PC-3 (cell line): ENCODE data around the gene FAU.

Source experiments
- EZH2 ChIP-seq: fragments of 300-600 bp; sonication (generic); IDR thresholded peaks from one replicate; pipeline ENCODE4 v1.6.1; 2017; ENCODE audit warnings: antibody characterized with exemption, mild to moderate bottlenecking, low read length; ENCODE audit not compliant: unreplicated experiment
- TF ChIP-seq, protein P1 (sequence below): fragments of 300-600 bp; sonication (generic); conservative IDR thresholded peaks from 2 replicates; pipeline ENCODE4 v1.5.1; 2017; ENCODE audit warnings: antibody characterized with exemption, low read depth, mild to moderate bottlenecking, low read length

DNA sequence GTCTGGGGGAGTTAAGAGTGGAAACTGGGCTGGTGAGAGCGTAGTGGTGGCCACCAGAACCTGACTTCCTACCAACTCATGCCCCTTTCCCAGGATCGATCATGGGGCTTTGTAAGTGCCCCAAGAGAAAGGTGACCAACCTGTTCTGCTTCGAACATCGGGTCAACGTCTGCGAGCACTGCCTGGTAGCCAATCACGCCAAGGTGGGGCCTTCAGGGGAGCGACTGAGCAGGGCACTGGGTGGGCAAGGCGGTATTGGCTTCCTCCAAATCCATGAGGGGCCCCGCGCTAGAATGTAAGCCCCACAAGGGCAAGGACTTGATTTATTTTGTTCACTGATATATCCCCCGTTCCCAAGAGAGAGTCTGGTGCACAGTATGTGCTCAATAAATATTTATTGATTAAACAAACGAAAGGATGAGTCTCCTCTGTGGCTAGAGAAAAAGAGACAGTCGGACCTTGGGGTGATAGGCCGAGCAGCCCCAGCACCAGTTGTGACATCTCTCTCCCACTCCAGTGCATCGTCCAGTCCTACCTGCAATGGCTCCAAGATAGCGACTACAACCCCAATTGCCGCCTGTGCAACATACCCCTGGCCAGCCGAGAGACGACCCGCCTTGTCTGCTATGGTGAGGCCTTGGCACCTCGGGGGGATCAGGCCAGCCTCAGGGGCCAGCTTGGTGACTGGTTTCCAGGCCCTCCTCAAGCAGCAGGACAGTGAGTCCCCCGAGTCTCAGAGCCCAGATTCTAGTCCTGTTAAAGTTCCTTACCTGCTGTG, 37.1 kb downstream of the FAU start:
- TF ChIP-seq, protein P1, sequence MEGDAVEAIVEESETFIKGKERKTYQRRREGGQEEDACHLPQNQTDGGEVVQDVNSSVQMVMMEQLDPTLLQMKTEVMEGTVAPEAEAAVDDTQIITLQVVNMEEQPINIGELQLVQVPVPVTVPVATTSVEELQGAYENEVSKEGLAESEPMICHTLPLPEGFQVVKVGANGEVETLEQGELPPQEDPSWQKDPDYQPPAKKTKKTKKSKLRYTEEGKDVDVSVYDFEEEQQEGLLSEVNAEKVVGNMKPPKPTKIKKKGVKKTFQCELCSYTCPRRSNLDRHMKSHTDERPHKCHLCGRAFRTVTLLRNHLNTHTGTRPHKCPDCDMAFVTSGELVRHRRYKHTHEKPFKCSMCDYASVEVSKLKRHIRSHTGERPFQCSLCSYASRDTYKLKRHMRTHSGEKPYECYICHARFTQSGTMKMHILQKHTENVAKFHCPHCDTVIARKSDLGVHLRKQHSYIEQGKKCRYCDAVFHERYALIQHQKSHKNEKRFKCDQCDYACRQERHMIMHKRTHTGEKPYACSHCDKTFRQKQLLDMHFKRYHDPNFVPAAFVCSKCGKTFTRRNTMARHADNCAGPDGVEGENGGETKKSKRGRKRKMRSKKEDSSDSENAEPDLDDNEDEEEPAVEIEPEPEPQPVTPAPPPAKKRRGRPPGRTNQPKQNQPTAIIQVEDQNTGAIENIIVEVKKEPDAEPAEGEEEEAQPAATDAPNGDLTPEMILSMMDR: no peak
- TF ChIP-seq EZH2: no peak
